HG03103 (cell line): Measurements from ENCODE around the gene CDKN2C.

Experiments
- ATAC-seq: cut with Tn5 transposase; IDR thresholded peaks from one replicate; pipeline ENCODE4 v1.9.1; 2021; ENCODE audit warnings: low read depth; ENCODE audit not compliant: unreplicated experiment

The CDKN2C gene

DNA sequence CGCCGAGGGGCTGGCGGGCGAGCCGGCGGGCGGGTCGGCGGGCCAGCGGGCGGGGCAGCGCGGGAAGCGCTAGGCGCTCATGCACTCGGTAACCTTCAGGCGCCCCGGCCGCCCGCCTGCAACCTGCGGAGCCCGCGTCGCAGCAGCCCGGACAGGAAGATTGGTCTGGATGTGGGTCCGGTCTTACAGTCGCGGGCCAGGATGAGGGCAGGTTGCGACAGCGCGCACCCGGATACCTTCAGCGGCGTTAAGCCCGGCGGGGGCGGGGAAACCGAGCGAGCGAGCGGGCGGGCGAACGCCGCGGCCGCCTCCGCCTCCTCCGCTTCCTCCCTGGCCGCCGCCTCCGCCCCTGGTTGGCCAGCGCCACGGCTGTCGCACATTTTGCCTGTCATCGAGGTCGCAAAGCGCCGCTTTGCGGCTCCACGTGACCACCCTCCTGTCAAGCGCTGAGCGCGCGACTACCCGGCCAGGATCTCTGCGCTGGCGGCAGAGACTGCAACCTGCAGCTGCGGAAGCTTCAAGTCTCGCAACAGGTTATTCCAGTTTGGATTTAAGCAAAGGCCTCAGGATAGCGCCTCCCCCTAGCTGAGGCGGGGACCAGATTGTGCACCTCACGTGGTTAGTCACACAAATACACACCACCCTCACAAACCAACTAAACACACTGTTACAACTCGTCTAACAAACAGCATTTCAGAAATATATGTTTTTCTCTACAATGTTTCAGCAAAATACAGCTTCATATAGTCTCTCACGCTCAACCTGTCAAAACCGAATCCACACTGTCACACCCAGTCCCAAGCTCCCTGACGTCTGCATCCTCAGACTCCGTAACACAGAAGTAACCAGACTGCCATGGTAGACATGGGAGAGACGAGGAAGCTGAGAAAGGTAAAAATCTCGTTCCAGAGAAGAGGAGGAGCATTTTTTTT, 9.9 kb upstream of the CDKN2C start, which contains the start of gene FAF1:
Gene FAF1, minus strand, starts transcription at position 355 of the 932 bp plus-strand sequence. CDS start 456 bp downstream, outside the sequence.
- peak; percentile 80 for ATAC-seq

GRCh38 chr1:50964863-50965262, 5.2 kb upstream of the CDKN2C start:
- no peak for ATAC-seq

DNA sequence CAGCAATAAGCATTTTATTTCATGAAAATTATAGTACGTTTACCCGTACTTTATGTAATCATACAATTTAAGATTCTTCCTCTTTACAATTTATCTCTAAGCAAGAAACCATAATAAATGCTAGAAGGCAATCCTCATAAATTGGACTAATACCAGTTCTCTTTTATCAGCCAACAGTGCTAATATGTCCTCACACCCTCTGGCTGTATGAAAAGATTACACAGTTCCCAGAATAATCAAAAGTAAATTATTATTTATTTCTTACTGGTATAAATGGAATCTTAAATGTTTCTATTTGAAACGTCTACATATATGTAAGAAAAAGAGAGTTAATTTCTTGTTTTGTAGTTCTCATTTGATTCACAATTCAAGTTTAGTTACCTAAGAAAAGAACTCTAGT, 3.1 kb upstream of the CDKN2C start:
- no peak for ATAC-seq

DNA sequence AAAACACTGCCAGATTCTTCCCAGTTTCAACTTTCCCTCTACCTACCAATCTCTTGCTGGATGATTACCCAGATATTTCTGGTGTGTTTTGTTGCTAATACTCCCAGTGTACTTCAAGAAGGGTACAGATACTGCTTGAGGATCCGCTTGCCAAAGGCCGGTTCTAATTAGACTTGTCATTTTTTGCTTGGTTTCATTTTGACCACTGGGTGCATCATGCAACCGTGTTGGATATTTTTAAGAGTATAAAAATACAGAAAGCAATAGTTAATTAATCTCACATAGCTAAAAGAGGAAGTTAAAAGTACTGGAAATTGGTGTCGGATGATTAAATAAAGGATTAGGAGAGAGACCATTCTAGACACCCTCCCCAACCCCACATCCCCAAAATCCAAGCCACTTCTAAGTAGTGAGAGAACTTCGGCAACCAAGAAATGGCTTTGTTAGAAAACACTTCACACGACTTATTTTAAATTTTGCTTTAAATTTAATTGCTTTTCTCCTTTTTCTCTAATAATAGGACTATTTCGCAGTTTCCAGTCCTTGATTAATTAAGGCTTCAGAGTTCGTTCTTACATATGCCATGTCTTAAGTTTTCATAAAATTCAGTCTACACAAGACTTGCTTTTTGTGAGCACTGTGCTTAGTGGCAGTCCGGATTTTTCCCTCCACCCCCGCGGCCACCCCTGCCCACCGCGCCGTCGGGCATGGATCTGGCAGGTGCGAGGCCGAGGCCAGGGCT, 2.5 kb upstream of the CDKN2C start:
- no peak for ATAC-seq

DNA sequence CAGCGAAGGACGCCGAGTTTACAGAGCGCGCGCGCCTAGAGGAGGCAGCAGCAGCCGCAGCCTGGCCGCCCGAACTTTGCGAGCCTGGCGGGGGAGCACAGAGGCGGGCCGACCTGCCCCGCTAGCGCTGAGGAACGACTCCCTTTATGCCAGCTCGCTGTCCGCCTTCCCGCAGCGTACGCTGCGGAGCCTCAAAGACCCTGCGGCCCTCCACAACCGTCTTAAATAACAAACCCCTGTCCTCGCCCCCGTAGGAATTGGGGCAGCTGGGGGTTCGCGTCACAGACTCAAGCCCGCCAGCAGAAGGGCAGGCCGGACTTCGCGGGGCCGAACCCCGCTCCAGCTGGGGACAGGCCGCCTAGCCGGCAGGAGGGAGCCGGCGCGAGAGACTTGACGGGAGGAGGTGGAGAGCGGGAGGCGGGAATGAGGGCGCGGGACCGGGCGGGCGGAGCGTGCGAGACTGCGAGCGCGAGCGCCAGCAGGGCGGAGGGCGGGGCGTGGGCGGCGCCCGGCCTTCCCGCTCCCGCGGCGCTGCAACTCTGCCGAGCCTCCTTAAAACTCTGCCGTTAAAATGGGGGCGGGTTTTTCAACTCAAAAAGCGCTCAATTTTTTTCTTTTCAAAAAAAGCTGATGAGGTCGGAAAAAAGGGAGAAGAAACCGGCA, 1.8 kb upstream of the CDKN2C start:
- peak; percentile 53 for ATAC-seq

- peak; percentile 11 for ATAC-seq
Measured at GRCh38 chr1:50968821-50969610, 1.0 kb upstream of the CDKN2C start.

DNA sequence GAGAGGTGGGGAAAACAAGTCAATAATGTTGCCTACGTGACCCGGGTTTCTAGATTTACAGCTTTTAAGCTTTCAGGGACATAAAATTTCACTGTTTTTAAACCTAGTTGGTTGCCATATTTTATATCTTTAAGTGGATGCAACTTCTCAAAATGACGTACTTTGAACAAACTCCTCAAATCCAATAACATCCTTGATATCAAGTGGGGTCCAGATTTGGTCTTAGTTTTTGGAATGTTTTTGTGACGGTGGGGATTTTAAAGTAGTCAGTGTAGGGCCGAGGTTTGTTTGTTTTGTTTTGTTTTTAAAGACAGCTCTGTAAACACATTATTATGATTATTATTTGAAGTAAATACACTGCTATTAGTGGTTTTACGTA, 453 bp downstream of the CDKN2C start:
- ATAC-seq = no peak

- no peak for ATAC-seq
Measured at GRCh38 chr1:50970931-50971582, 1.0 kb downstream of the CDKN2C start.

GRCh38 chr1:50971748-50972305, 1.8 kb downstream of the CDKN2C start:
- ATAC-seq = no peak

DNA sequence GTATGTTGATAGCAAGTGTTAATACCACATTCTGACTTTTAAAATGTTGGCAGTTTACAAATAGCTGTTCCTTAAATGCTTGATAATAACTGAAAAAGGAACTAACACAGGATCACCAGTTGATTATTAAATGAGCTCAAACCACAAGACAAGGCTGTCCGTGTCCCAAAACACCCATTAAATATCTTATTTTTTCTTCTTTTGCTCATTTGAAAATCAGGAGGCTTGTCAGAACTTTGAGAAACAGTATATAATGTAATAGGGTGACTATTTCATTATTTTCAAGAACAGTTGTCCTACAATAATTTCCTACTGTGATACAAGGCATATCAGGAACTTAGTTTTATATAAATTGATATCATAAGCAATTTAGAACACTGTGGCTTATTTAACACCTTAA, 2.7 kb downstream of the CDKN2C start:
- no peak for ATAC-seq

DNA sequence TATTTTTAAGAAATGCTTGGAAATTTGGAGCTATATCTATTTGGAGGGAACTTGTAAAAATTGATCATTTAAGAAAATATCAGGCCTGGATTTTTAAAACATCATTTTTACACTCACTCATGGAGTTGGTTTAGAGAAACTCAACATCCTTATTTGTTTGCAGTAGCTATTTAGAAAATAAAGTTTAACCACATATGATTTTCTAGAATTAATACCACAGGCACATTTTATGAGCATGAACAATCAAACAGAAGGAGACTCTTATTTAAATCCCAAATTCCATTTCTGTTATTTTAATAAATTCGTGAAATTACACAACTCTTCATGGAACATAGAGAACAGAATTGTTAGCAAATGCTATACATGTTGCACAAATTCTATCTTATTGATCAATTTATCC, 3.2 kb downstream of the CDKN2C start:
- ATAC-seq = no peak

- no peak for ATAC-seq
Measured at GRCh38 chr1:50973875-50974617, 4.0 kb downstream of the CDKN2C start.

GRCh38 chr1:50974618-50974935, 4.5 kb downstream of the CDKN2C start:
- ATAC-seq = no peak

- no peak for ATAC-seq
Measured at GRCh38 chr1:50975436-50975835, 5.4 kb downstream of the CDKN2C start.

DNA sequence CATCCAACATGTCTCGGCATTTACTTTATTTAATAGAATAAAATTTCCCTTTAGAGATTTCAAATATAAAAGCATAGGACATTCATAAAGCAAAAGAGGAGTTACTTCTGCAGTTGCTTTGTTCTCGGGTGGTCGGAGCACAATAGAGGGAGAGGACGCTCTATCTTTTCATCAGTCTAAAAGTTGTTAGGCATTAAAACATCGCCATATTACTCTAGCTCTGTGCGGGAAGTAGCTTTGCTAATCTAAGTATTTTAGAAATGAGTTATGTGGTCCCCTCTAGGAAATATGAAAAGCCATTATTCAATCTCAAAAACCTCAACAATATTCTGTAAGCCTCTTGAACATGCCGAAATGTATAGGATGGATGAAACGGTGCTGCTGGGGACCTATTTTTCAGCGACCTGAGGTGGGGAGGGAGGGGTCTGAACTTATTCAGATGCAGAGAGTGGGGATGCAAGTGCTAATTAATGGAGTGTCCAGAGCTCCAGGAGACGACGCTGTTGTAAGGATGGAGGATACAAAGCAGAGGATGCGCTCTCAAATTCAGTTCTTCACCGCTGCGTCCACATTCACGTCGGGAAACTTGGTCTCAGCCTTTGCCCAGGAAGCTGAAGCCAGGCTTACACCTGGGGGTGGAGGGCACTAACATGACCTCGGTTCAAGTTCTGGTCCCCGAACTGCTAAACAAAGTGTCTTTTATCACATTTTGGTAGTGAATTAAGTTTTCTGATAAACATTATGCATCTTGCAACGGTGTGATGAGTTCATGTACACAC, 6.3 kb downstream of the CDKN2C start:
- ATAC-seq = no peak

DNA sequence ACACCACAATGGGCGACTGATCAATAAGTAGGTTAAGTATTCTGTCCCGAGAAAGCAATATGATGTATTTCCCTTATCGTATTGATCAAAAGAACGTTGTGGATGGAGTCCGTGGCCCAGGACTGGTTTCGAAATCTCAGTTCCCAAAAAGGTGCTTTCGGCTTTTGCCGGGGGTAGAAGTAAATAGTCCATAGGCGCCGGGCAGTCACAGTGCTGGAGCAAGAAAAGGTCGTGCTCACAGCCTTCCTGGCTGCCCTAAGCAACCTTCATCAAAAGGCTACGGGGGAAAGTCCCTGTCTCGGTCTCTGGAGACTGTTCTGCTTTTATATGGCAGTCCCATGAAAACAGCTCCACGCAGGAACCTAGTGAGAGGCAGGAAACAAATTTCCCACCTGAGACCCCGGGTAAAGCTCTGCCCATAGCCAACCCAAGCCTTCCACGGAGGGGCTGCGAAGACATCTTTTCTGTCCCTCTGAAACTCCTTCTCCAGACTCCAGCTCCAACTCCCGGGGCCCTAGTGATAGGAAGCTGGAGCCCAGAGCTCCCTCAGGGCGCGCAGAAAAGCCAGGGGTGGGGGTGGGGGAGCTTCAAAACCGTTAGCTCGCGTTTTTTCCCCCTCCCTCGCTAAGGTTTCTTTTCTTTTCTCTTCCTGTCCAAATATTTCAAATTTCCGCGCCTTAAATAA, 7.0 kb downstream of the CDKN2C start:
- peak; percentile 45 for ATAC-seq

DNA sequence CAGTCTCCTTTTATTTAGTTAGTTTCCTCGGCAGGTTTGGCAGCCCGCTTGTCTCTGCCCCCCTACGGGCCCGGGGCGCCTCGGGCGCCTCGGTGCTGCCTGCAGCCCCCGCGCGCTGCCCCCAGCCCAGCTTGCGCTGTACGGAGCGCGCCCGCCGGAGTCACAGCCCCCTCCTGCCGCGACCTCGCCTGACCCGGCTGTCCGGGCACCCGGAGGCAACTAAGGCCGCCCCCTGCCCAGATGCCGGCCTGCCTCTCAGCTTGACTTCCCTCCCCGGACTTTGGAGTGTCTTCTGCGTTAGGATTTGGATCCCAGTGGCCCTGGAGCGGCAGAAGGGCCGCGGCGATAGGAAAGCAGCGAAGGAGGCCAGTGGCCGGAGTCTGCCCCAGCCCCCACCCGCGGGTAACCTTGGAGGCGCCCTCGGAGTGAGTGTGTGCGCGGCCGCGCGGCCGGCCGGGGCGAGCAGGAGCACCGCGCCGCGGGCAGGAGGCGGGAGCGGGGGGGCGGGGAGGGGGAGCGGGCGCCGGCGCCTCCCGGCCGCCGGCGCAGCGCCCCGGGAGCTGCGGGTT, 7.6 kb downstream of the CDKN2C start:
- ATAC-seq = peak; percentile 41
